Loucy (cell line): ENCODE measurements around the gene RLF.

ENCODE experiments used
- CTCF ChIP-seq: fragments of 200-600 bp; sonication (generic); conservative IDR thresholded peaks from 2 replicates; pipeline ENCODE4 v1.5.1; 2014; ENCODE audit warnings: mild to moderate bottlenecking, antibody characterized with exemption, low read length
- EZH2phosphoT487 ChIP-seq: fragments of 200-600 bp; IDR thresholded peaks from 2 replicates; pipeline ENCODE4 v1.6.1; 2018; ENCODE audit warnings: antibody characterized with exemption, mild to moderate bottlenecking, moderate library complexity, borderline replicate concordance

GRCh38 chr1:40132383-40133311 lies 28.5 kb upstream of the RLF start:
- TF ChIP-seq CTCF (no peak), EZH2phosphoT487 (no peak)
